Ureter (tissue), 1 donor: ENCODE results near the gene RPL13A. TPM values are rescaled to one million over a fixed set of nuclear protein-coding genes. Genes with fewer than 3 reads are reported as not detected.
"Not testable (repeated sequence)": the region's sequence is repeated elsewhere in the genome, so short reads cannot be mapped to it uniquely, and the experiment has no call there.

ENCODE experiments used
- DNase-seq: peaks from one replicate; pipeline ENCODE4 v3.0.0-alpha.2; 2020; ENCODE audit warnings: low spot score
- total RNA-seq: library from RNA; stranded (reverse); gene quantifications from one replicate; pipeline ENCODE4 v1.2.4, GENCODE V29; 2023
- donor health status: DM: yes; HTN: yes; CAD: no.

The RPL13A gene
- total RNA-seq, 1 donor from 2014 or later = 3,508 TPM

DNA sequence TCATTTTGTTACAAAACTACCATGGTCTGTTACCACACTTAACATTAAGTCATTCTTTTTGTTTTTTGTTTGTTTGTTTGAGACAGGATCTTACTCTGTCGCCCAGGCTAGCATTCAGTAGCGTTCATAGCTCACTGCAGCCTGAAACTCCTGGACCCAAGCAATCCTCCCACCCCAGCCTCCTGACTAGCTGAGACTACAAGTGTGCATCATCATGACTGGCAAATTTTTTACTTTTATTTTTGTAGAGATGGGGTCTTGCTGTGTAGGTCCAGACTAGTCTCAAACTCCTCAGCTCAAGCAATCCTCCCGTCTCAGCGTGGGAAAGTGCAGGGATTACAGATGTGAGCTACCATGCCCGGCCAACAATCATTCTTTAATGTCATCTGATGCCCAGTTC lies 31.1 kb upstream of the RPL13A start:
- DNase-seq = no peak

DNA sequence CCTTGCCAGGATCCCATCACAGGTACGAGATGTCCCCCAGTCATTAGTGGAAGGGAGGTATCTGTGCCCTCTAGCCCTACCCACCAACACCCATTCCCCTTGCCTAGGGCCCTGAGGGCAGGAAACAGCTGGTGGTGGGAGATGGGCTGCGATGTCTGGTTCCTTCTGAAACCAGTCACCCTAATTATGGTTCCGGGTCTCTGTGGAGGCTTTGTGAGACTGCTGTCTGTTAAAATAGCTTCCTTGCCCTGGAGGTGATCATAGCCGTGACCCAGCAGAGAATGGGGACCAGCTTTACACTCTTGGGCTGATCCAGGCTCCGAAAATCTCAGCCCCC lies 28.9 kb upstream of the RPL13A start:
- no peak for DNase-seq

DNA sequence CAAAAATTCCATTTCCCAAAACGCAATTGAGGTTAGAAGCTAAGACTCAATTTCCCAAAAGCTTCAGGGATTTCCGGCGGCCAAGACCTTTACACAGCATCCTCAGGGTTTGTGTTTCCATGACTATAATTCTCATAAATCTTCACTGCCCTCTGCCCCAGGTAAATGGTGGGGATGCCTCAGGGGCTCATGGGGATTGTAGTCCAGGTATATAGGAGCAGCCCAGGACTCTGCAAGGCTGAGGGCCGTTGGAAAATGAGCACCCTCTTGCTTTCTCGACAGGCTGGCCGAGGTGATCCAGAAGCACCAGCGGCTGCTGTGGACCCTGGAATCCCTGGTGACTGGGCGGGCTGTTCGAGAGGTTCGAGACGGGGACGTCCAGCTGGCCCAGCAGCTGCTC lies 28.0 kb upstream of the RPL13A start:
- DNase-seq = no peak

DNA sequence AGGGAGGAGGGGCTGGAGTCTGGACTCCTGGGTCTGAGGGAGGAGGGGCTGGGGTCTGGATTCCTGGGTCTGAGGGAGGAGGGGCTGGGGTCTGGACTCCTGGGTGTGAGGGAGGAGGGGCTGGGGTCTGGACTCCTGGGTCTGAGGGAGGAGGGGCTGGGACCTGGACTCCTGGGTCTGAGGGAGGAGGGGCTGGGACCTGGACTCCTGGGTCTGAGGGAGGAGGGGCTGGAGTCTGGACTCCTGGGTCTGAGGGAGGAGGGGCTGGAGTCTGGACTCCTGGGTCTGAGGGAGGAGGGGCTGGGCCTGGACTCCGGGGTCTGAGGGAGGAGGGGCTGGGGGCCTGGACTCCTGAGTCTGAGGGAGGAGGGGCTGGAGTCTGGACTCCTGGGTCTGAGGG lies 26.3 kb upstream of the RPL13A start:
- not testable (repeated sequence) for DNase-seq

DNA sequence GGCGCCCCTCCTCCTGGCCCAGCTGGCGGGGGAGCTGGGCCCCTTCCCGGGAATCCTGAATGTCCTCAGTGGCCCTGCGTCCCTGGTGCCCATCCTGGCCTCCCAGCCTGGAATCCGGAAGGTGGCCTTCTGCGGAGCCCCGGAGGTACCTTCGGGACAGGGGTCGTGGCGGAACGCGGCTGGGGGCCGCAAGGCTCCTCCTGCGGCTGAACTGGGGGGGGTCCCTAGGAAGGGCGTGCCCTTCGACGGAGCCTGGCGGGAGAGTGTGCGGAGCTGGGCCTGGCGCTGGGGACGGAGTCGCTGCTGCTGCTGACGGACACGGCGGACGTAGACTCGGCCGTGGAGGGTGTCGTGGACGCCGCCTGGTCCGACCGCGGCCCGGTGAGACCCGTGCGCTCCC lies 25.8 kb upstream of the RPL13A start:
- DNase-seq = no peak

DNA sequence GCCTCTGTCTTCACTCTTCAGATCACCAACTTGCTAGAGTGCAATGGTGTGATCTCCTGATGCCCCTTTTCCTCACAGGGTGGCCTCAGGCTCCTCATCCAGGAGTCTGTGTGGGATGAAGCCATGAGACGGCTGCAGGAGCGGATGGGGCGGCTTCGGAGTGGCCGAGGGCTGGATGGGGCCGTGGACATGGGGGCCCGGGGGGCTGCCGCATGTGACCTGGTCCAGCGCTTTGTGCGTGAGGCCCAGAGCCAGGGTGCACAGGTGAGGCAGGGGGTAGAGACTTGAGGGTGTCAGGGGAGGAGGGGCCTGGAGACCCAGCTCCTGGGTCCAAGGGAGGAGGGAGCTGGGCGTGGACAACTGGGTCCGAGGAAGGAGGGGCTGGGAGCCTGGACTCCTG lies 24.9 kb upstream of the RPL13A start:
- DNase-seq = no peak

DNA sequence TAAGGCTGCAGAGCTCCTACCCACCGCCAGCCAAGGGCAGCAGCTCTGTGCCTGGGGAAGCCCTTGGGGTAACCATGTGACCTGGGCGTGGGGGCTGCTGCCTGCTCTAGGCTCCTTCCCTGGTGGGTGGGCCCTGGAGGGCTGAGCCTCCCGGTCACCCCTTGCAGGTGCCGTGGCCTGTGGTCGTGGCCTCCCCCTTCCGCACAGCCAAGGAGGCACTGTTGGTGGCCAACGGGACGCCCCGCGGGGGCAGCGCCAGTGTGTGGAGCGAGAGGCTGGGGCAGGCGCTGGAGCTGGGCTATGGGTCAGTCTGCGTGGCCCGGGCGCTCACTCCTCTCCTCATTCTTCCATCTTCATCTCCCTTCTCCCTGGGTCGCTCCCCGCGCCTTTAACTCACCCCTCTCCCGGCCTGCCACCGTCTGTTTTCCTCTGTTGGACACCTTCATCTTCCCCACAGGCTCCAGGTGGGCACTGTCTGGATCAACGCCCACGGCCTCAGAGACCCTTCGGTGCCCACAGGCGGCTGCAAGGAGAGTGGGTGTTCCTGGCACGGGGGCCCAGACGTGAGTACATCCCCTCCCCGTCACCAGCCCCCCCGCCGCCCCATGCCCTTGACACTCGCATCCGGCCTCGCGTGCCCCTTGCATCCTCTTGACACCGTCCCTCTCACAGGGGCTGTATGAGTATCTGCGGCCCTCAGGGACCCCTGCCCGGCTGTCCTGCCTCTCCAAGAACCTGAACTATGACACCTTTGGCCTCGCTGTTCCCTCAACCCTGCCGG lies 23.3 kb upstream of the RPL13A start:
- no peak for DNase-seq

DNA sequence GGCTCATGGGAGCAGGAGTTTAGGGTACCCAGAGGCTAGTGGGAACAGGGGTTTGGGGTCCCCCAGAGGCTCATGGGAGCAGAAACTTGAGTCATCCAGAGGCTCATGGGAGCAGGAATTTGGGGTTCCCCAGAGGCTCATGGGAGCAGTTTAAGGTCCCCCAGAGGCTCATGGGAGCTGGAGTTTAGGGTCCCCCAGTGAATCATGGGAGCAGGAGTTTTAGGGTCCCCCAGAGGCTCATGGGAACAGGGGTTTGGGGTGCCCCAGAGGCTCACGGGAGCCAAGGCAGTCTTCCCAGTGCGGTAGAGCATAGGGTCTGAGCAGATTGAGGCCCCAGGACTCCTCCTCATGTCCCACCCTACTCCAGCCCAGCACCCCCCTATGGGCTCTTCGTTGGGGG lies 22.0 kb upstream of the RPL13A start:
- no peak for DNase-seq

DNA sequence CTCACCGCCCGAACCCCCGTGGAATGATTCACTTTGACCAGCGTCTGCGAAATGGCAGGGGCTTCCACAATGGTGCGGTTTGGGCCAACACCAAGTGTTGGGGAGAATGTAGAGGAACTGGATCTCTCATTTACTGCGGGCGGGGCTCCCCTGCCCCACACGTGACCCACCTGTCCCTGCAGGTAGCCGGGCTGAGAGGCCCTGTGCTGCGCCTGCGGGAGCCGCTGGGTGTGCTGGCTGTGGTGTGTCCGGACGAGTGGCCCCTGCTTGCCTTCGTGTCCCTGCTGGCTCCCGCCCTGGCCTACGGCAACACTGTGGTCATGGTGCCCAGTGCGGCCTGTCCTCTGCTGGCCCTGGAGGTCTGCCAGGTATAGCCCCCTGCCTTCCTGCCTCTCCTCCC lies 19.2 kb upstream of the RPL13A start:
- no peak for DNase-seq

DNA sequence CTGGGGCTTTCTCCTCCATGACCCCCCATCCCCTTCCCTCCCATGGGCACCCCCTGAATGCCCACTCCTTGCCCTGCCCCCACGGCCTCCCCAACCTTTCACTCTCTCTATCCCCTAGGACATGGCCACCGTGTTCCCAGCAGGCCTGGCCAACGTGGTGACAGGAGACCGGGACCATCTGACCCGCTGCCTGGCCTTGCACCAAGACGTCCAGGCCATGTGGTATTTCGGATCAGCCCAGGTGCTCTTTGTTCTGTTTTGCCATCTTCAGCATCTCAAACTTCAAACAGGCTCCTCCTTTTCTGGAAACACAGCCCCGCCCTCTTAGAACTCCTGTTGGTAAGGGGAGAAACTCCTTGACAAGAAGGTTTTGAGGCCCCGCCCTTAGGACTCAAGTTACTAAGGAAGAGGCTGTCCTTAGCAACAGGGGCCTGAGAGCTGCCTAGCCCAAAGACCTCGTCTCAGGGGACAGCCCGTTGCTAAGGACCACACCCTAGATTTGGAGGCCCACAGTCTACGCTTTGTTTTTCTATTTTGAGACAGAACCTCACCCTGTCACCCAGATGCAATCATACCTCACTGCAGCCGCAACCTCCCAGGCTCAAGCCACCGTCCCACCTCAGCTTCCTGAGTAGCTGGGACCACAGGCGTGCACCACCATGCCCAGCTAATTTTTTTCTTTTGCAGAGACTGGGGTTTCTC lies 18.5 kb upstream of the RPL13A start:
- peak; percentile 83 for DNase-seq

DNA sequence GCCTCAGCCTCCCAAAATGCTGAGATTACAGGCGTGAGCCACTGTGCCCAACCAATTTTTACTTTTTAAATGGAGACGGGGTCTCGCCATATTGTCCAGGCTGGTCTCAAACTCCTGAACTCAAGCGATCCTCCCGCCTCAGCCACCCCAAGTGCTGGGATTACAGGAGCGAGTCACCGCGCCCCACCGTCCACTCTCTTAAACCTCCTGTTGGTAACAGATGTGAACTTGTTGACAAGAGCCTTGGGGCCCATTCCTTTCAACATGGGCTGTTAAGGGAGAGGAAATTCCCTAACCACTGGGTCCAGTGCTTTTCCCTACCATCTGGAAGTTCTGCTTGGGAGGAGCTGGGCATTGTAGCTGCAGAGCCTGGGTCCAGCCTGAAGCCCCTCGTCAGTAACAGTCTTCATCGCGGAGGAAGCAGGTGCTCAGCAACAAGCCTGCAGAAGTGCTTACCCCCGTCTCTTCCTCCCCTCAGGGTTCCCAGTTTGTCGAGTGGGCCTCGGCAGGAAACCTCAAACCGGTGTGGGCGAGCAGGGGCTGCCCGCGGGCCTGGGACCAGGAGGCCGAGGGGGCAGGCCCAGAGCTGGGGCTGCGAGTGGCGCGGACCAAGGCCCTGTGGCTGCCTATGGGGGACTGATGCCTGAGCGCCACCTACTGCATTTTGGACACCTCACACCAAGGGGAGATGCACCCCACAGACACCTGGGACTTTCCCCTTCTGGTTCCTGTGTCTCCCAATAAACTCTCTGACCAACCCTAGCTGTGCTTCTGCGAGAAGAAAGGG lies 17.4 kb upstream of the RPL13A start:
- DNase-seq = no peak

DNA sequence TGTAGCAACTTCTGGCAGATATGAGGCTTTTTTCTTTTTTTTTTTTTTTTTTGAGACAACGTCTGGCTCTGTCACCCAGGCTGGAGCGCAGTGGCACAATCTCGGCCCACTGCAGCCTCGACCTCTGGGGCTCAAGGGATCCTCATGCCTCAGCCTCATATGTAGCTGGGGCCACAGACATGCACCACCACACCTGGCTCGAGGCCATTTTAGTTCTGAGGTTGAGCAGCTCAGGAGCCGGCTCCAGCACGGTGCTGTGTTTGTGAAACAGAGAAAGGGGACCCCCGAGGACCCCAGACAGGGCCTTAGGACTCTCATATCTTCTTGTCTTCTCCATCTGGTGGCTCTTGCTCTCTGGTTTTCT lies 16.8 kb upstream of the RPL13A start:
- no peak for DNase-seq

DNA sequence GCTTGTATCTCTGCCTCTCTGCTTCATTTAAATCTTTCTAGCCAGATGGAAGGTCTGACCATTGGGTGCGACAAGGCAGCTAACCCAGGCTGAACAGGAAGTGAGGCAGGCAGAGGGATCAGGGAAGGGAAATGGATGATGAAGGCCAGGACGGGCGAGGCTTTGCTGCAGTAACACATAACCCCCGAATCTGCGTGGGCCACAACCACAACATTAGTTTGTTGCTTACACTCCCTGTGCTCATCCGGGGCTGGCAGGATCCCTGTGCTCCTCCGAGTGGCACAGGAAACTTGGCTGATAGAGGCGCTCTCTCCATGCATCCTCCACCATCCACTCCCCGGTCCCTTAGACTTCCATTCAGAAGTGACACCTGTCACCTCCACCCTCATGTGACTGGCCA lies 14.5 kb upstream of the RPL13A start:
- no peak for DNase-seq

DNA sequence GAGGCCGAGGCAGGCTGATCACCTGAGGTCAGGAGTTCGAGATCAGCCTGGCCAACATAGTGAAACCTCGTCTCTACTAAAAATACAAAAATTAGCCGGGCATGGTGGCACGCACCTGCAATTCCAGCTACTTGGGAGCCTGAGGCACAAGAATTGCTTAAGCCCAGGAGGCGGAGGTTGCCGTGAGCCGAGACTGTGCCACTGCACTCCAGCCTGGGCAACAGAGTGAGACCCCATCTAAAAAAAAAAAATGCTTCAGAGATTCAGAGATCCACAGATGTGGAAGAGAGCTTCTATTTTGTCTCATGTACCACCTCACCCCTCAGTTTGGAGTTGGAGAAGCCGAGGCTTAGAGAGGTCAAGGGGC lies 13.9 kb upstream of the RPL13A start:
- not testable (repeated sequence) for DNase-seq

DNA sequence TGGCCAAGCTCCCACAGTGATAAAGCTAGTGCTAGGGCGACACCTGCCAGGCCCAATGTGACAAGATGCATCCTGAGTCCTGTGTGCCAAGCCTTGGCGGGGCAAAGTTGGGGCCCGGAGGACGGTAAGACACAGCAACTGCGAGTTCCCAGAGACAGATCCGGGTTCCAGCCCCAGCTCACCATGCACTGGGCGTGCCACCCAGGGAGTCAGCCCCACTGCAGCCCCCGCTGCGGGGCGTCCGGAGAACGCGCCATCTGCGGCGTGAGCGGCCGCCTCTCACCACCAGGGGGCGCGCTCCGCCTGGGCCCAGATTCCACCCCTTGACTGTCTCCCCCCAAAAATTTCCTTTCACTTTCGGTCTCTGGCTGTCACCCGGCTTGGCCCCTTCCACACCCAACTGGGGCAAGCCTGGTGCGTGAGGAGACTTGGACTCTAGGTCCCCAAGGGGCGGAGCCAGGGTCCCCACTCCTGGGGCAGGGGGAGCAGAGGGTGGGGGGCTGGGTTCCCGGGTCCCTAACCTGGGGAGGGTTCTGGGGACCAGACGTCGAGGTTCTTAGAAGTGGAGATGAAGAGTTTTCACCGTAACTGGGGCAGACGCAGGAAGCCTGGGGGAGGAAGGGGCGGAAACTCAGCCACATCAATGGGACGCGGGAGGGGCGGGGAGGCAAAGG lies 13.4 kb upstream of the RPL13A start, which contains the start of gene FLT3LG:
FLT3LG (plus strand) TSS at position 348 of the 674 bp plus-strand sequence. CDS start 425 bp downstream, outside the sequence.
- DNase-seq = peak; percentile 82

DNA sequence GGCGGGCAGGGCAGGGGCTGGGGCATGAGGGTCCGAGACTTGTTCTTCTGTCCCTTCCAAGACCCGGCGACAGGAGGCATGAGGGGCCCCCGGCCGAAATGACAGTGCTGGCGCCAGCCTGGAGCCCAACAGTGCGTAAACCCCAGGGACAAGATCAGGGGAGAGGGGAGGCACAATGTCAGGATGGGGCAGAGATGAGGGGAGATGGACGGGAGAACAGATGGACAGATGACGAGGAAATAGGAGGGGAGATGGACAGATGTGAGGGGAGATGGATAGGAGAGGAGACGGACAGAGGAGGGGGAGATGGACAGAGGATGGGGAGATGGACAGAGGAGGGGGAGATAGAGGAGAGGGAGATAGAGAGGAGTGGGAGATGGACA lies 12.9 kb upstream of the RPL13A start:
- no peak for DNase-seq

DNA sequence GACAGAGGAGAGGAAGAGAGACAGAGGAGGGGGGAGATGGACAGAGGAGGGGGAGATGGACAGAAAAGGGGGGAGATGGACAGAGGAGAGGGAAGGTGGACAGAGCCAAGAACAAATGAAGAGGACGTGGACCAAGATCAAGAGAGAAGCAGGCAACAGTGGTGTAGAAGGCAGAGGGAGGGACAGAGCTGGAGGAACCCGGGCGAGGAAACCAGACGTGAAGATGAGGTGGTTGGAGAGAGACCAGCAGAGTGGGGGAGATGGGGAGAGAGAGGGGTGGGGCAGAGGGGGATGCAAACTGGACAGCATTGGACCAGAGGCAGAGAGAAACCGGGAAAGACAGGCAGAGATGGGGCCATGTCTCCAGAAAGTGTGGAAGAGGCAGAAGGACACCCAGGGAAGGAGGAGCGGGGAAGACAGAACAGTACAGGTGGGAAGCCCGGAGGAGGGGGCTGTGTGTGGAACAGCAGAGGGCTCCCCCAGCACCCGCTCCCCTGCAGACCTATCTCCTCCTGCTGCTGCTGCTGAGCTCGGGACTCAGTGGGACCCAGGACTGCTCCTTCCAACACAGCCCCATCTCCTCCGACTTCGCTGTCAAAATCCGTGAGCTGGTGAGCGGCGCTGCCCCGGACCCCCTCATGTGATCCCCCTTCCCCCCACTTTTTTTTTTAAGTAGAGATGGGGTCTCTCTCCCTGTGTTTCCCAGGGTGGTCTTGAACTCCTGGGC lies 12.1 kb upstream of the RPL13A start:
- DNase-seq = no peak

DNA sequence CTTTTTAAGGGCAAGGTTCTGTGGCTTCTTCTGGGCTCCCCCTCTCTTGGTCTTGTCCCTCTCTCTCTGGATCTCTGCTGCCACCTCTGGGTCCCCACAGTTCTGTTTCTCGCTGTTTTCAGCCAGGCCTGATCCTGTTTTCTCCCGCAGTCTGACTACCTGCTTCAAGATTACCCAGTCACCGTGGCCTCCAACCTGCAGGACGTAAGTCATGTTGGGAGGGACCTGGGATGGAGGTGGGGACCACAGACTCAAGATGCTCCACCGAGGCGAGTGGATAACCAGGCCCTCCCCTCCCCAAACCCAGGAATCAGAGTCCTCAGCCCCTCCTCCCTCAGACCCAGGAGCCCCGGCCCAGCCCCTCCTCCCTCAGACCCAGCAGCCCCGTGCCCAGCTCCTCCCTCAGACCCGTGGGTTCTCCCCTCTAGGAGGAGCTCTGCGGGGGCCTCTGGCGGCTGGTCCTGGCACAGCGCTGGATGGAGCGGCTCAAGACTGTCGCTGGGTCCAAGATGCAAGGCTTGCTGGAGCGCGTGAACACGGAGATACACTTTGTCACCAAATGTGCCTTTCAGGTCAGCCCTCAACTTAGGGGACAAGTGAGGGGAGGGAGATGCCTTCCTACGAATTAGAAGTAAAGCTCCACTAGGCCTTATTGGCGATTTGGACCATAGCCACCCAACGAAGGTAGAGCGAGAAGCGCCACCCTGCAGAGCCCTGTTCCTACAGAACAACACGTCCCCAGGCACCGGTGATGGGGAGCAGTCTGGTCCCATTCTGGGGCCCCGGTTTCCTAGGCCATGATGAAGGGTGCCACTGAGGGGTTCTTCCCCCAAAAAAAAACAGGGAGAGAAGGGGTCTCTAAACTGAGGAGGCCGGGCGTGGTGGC lies 11.2 kb upstream of the RPL13A start:
- no peak for DNase-seq

DNA sequence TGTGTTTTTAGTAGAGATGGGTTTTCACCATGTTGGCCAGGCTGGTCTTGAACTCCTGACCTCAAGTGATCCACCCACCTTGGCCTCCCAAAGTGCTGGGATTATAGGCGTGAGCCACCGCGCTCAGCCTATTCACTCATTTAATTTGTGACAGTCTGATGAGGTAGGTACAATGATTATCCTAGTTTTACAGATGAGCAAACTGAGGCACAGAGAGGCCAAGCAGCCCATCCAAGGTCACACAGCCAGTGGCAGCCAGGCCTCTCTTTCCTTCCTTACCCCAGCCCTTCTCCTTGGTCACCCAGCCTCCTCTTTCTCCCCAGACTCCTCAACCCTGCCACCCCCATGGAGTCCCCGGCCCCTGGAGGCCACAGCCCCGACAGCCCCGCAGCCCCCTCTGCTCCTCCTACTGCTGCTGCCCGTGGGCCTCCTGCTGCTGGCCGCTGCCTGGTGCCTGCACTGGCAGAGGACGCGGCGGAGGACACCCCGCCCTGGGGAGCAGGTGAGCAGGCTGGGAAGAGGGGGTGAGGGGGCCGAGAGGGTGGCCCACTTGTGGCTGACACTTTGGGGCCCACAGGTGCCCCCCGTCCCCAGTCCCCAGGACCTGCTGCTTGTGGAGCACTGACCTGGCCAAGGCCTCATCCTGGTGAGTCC lies 7.3 kb upstream of the RPL13A start:
- DNase-seq = no peak
